Stimulated activated CD4-positive, alpha-beta T cell treated with anti-CD3 and anti-CD28 coated beads, Interleukin-12 subunit alpha, Interleukin-12 subunit beta, amount 100 ng/mL, for 48 hours (primary cell): ENCODE data around the gene SPDYE1.
A peak's percentile ranks its signal among the peaks of the same experiment; 100 is the strongest.
"Not testable (repeated sequence)": the region's sequence is repeated elsewhere in the genome, so short reads cannot be mapped to it uniquely, and the experiment has no call there.

Source experiments
- DNase-seq, 3 donors: peaks; one replicate each; pipeline ENCODE4 v3.0.0-alpha.2; 2020; ENCODE audit warnings: low read depth in 2 of 3, low spot score in 1 of 3

SPDYE1 gene, protein sequence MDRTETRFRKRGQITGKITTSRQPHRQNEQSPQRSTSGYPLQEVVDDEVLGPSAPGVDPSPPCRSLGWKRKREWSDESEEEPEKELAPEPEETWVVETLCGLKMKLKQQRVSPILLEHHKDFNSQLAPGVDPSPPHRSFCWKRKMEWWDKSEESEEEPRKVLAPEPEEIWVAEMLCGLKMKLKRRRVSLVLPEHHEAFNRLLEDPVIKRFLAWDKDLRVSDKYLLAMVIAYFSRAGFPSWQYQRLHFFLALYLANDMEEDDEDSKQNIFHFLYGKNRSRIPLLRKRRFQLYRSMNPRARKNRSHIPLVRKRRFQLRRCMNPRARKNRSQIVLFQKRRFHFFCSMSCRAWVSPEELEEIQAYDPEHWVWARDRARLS

DNA sequence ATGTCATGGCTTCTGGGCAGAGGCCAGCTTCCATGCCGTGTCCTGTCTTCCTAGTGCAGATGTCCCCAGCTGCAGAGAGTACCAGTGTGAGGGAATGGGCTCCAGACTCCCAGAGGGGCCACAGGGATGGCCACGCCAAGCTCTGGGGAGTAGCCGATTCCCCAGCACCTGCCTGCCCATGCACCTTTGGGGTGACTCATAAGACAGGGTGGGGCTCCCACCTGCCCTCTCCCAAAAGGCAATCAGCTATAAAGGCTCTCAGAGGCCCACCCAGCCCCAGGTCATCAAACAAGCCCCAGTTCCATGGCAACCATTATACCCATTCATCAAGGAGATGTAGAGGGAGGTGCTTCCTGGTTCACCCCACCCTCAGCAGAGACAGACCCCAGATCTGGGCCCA is at the start of gene SPDYE1:
TSS of gene SPDYE1 (plus strand) at position 366 of the 400 bp plus-strand sequence. CDS start 2,053 bp downstream, outside the sequence.
- not testable (repeated sequence) for DNase-seq

GRCh38 chr7:43952028-43952427 is 45.7 kb upstream of the SPDYE1 start:
- DNase-seq, result no peak

DNA sequence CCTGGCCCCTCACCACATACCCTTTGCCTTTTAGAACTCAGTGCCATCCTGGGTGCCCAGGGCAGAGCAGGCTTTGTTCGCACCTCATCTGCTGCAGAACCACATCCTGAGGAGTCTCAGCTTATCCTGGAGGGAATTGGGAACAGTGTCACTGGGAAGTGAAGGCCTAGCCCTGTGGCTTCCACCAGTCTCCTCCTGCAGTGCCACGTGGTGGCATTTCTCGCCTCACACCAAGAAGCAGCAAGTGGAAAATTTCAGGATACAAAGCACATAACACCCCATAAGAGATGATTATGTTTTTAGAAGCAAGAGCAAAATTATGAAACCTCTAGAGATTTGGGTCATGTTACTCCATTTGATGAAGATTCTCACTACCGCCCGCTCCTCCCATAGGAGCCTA is 44.6 kb upstream of the SPDYE1 start:
- no peak for DNase-seq

DNA sequence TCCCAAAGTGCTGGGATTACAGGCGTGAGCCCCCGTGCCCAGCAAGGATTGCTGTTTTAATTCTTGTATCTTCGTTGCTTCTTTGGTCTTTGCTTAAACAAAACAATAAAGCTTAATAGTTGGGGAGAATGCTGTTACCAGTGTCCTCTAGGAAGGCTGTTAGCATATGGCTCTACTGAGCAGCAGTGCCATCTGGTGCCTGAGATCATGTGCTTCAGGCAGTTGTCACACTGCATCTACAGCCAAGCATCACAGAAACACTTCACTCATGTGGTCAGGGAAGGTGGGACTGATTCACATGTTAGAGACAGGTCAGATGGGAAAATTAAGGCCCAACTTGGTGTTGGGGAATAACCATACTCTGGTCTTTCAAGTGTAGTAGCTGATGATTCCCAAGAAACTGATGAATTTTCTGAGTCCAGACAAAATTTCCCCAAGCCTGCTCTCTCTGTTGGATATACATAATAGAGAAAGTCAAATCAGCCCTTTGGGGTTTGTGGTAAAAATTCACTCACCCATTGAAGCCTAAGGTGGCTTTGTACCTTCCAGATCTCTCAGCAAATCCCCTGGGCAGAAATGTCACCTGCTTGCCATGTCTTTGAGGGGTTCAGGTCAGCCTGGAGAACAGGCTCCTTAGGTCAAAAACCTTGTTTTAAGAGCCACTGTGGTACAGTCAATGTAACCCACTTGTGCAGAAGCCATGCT is 43.0 kb upstream of the SPDYE1 start:
- DNase-seq, result no peak

DNA sequence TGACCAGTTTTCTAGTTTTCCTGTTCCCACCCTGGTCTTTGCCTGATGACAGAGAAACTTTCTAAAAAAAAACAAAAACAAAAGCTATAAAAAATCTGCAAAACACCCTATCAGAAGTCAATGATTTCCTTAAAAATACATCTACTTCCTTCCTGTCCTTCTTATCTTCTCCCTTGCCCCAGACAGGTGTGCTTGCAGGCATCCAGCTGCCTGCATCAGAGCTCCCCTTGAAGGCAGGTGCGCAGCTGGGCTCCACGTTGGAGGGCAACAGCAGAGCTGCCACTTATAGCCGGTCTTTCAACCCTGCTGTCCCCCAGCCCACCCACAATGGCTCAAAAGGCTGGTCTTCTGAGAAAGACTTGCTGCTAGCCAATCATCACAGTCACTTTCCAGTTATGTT is 41.7 kb upstream of the SPDYE1 start:
- DNase-seq, result no peak

DNA sequence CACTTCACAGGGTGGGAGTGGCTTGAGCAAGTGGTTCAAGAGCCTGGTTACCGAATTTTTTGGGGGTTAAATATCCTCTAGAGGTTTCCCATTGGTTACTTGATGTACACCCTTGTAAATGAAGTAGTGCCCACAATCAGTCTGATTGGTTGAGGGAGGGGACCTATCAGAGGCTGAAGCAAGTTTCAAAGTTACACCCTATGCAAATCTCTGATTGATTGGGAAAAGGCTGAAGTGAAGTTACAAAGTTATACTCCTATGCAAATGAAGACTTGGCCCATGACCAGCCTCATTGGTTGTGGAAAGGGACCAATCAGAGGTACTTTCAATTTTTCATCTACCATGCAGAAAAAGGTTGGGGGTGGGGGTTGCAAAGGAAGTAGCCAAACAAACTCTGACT is 36.8 kb upstream of the SPDYE1 start:
- no peak for DNase-seq

- not testable (repeated sequence) for DNase-seq
These were observed 31.3 kb upstream of the SPDYE1 start for GRCh38 chr7:43966392-43966791.

GRCh38 chr7:43968172-43969040 is 29.3 kb upstream of the SPDYE1 start:
- not testable (repeated sequence) for DNase-seq

GRCh38 chr7:43969586-43969985 is 28.1 kb upstream of the SPDYE1 start:
- not testable (repeated sequence) for DNase-seq

GRCh38 chr7:43970698-43971097 is 27.0 kb upstream of the SPDYE1 start:
- DNase-seq, result not testable (repeated sequence)

- DNase-seq, result not testable (repeated sequence)
These were observed 23.6 kb upstream of the SPDYE1 start for GRCh38 chr7:43974033-43974573.

DNA sequence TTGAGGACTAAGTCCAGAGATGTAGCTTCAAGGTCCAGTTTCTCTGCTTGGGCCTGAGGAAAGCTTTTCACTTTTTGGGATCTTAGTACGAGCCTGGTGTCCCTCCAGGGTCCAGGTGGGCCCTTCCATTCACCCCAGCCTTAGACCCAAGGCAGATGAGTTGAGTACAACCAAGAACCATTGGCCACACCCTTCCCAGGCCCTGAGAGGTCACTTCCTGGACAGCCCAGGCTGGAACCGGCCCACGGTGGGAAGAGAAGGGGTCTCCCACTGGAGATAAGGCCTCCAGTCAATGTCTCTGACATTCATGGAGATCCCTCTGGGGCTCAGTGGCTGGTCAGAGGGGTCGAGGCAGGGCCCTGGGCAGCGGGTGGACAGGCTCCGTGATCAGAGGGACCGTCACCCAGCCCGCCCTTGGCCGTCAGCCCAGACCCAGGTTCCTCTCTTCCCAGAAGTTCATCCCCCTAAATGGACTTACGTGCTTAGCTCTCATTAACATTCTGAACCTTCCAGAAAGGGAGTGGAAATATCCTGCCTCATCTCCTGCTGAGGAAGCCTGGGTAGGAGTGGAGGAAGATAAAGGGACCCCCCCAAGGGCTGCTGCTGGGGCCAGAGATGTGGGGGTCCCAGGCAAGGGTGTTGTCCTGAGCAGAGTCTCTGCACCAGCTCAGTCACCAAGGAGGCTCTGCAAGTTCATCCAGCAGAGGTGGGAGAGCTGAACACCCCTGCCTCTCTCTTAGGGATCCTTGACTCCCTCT is 22.8 kb upstream of the SPDYE1 start:
- not testable (repeated sequence) for DNase-seq

DNA sequence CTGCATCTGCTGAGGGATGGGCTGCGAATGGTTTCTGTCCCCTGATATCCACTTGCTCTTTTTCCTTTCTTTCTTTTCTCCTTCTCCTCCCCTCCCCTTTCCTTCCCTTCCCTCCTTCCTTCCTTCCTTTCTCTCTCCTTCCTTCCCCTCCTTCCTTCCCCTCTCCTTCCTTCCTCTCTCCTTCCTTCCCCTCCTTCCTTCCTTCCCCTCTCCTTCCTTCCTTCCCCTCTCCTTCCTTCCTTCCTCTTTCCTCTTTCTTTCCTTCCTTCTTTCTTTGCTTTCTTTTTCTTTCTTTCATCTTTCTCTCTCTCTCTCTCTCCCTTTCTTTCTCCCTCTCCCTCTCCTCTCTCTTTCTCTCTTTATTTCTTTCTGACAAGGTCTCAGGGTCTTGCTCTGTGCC is 20.2 kb upstream of the SPDYE1 start:
- no peak for DNase-seq

GRCh38 chr7:43978102-43978501 is 19.6 kb upstream of the SPDYE1 start:
- not testable (repeated sequence) for DNase-seq

GRCh38 chr7:43982848-43983247 is 14.8 kb upstream of the SPDYE1 start:
- DNase-seq, result not testable (repeated sequence)

- not testable (repeated sequence) for DNase-seq
These were observed 14.0 kb upstream of the SPDYE1 start for GRCh38 chr7:43983736-43984135.

- DNase-seq, result peak; percentile 78 to 91 (median 84)
These were observed 11.5 kb upstream of the SPDYE1 start for GRCh38 chr7:43985904-43986864.

GRCh38 chr7:43987476-43987875 is 10.2 kb upstream of the SPDYE1 start:
- DNase-seq, result not testable (repeated sequence)

- not testable (repeated sequence) for DNase-seq
These were observed 7.6 kb upstream of the SPDYE1 start for GRCh38 chr7:43990011-43990585.
